ENCODE results near the gene TIGAR.

DNA sequence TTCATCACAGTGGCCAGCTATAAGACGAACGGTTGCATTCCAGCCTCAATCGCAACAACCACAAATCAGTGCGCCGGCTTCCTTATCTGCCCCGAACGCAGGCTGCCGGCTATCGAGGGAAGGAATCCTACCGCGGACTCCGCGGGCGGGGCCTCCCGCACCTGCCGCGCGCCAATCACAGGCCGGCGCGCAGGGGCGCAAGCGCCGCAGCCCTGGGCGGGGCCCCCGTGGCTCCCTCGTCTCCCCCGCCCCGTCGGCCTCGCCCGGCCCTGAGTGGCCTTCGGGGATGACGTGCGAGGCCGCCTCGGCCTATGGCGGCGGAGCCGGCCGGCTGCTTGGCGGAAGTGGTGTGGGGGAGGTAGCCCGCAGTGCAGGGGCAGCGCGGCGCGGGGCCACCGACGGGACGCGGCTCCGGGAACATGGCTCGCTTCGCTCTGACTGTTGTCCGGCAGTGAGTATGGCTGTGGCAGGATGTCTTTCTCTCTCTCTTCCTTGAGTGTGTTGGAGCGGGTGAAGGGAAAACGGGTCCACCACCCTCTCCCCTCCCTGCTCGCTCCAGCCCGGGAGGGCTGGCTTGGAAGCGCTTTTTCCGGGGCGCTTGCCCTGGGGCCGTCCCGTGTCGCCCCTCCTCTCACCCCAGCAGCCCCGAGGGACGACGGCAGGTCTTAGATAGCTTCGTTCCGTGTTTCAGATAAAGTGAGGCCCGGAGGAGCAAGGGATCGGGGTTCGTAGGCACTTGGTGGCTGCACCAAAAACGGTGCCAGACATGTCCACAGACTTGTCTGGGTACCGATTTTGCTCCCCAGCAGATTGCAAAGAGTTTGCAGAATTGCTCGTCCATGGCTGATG lies at the start of gene TIGAR:
- TF ChIP-seq, protein P1, sequence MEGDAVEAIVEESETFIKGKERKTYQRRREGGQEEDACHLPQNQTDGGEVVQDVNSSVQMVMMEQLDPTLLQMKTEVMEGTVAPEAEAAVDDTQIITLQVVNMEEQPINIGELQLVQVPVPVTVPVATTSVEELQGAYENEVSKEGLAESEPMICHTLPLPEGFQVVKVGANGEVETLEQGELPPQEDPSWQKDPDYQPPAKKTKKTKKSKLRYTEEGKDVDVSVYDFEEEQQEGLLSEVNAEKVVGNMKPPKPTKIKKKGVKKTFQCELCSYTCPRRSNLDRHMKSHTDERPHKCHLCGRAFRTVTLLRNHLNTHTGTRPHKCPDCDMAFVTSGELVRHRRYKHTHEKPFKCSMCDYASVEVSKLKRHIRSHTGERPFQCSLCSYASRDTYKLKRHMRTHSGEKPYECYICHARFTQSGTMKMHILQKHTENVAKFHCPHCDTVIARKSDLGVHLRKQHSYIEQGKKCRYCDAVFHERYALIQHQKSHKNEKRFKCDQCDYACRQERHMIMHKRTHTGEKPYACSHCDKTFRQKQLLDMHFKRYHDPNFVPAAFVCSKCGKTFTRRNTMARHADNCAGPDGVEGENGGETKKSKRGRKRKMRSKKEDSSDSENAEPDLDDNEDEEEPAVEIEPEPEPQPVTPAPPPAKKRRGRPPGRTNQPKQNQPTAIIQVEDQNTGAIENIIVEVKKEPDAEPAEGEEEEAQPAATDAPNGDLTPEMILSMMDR (IDR thresholded peaks at IDR 0.05): no peak
- peak in 1 of 2 donors; percentile 95 for TF ChIP-seq POLR2A (IDR thresholded peaks at IDR 0.05)
